Measurements from ENCODE around the gene MYO9B.

MYO9B gene

DNA sequence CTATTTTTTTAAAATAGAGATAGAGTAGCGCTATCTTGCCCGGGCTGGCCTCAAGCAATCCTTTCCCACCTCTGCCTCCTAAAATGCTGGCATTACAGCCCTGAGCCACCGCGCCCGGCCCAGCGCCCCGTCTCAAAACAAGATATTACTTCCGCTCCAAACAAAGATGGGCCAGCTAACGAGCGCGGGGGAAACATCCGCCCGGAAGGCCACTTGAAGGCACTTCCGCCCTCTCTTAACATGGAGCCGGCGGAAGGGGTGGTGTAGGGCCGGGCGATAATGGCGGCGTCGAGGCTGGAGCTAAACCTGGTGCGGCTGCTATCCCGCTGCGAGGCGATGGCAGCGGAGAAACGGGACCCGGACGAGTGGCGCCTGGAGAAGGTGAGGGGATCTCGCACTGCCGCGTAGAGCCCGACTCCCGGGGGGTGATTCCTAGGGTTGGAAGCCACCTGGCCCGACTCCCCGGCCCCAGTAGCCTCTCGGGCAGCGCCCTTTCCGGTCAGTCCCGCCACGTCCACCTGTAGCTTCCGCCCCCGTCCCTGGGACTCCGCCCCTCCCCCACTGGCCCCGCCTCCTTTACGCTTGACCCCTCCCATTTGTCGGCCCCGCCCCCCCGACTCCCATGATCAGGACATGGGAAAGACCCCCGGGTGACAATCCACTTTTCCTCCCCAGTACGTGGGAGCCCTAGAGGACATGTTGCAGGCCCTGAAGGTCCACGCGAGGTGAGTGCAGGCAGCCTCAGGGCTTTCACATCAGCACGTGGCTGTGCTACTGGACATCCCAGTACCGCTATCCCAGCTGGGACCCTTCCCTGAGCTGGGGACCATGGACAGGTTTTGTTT, 139.8 kb downstream of the MYO9B start, which contains the start of gene USE1:
Gene USE1, plus strand, starts transcription at position 231 of the 845 bp plus-strand sequence. Its CDS starts 49 bp downstream, at position 280.
- intact Hi-C loops (cut with DNase I), result no loop called here
- DNase-seq, result peak; percentile 84 to 96 (median 91)

DNA sequence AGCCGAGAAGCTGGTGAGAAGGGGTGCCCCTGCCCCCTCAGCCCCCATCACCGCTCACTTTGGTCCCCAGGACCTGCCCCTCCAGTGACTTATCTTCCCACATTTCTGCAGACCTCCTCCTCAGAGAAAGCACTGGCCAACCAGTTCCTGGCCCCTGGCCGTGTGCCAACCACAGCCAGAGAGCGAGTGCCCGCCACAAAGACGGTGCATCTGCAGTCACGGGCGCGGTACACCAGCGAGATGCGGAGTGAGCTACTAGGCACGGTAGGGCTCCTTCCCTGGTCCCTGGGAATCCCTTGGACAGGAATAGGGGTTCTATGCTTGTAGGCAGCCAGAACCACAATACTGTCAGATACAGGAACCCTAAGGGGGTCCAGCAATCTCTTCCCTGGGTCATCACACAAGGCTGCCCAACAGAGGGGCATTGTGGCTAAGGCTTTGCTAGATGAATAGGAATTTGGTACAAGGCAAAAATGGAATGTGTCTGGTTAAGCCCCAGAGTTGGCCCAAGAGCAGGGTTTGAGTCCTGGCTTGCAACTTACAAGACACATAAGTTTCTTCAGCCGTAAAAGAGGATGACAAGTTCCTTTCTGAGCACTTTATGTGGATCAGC, 140.6 kb downstream of the MYO9B start:
- intact Hi-C loops (cut with DNase I), result no loop called here
- DNase-seq, result no peak

DNA sequence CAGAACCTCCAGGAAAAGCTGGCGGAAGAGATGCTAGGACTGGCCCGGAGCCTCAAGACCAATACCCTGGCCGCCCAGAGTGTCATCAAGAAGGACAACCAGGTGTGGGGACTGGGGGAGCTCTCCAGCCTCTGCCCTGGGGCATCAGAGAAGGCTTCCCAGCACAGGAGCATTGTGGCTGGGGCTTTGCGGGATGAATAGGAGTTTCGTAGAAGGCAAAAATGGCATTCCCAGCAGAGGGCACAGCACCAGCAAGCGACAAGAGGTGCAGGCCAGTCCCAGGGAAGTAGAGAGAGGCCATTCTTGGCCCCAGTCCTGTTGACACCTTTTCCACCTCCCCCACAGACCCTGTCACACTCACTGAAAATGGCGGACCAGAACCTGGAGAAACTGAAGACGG, 143.7 kb downstream of the MYO9B start:
- intact Hi-C loops (cut with DNase I), result no loop called here

DNA sequence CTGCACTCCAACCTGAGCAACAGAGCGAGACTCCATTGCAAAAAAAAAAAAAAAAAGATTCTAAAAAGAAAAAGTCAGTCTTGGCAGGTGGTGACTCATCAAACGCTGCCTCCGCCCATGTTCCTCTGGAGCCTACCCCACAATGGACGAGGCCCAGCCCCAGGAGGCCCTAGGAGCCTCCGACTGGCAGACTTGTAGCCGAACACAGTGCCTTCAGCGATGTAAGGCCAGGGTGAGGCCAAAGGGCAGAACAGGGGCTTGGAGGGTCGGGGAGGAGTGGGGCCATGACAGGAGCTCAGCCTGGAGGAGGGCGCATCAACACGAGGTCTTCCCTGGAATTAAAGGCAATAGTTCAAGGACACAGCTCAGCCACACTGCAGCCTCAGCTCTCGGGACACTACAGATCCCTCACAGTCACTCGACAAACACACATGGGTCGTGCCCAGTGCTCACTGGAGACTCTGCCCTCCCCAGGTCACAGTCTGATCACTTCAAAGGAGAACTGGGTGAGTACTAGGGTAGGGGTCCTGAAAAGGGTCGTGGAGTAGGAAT, 144.7 kb downstream of the MYO9B start:
- peak in 29 of 42 donors; percentile 26 to 85 (median 55) for DNase-seq

More for the DNA sequence above, 143.7 kb downstream of the MYO9B start:
- no peak for DNase-seq

DNA sequence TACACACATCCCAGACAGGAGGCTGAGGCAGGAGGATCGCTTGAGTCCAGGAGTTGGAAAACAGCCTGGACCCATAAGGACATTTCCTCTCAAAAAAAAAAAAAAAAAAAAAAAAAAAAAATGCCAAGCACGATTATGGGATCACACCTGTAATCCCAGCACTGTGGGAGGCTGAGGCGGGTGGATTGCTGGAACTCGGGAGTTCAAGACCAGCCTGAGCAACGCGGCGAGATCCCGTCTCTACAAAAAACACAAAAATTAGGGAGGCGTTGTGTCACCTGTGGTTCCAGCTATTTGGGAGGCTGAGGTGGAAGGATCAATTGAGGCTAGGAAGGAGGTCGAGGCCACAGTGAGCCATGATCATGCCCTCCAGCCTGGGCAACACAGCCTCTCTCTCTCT, 149.5 kb downstream of the MYO9B start:
- intact Hi-C loops (cut with DNase I), result loop anchor here (5.0 kb wide), 1 partner anchor 42 kb away; the partner anchor contains the start of gene BABAM1
- DNase-seq, result no peak

More for the DNA sequence above, 144.7 kb downstream of the MYO9B start:
- intact Hi-C loops (cut with DNase I), result no loop called here

DNA sequence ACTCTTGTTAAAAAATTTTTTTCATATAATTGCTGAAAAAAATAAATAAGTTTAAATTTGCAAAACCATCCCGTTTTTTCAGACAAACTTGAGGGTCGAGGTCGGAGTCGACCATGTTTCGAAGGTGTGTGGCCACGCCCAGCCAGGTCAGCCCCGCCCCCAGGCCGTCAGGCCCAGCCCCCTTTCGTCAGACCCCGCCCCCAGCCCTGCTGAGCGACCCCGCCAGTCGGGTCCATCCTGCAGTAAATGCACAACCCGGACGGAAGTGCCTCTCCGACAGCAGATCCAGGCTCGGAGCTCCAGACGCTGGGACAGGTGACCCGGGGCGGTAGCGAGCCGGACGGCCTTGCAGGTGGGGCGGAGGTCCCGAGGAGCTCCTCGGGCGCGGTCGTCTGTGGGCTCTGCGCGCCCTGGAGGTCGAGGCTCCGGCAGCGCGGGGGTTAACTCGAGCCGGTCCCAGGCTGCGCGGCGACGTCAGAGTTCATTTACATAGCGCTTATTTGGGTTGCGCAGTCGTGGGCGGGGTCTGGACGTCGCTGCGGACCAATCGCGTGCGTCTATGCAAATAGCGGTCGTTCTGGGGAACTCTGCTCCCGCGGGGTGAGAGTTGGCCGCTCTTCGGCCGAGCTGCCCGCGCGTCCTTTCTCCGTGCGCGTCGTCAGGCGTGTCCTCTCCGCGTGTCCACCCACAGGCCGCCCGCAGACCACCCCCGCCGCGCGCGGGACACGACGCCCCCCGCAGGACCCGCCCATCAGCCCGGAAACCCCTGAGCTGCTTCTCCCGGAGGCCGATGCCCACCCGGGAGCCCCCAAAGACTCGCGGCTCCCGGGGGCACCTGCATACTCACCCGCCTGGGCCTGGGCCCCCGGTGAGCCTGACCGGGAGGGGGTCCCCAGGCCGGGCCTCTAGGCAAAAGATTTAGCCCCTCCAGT, 150.7 kb downstream of the MYO9B start, which contains the start of gene OCEL1:
Gene OCEL1, plus strand, starts transcription at position 225 of the 932 bp plus-strand sequence. Its CDS starts 22 bp downstream, at position 247.
- DNase-seq, result peak; percentile 97 to 100 (median 99)
- intact Hi-C loops (cut with DNase I), result loop anchor here (5.0 kb wide), 1 partner anchor 41 kb away; the partner anchor contains the start of gene BABAM1

DNA sequence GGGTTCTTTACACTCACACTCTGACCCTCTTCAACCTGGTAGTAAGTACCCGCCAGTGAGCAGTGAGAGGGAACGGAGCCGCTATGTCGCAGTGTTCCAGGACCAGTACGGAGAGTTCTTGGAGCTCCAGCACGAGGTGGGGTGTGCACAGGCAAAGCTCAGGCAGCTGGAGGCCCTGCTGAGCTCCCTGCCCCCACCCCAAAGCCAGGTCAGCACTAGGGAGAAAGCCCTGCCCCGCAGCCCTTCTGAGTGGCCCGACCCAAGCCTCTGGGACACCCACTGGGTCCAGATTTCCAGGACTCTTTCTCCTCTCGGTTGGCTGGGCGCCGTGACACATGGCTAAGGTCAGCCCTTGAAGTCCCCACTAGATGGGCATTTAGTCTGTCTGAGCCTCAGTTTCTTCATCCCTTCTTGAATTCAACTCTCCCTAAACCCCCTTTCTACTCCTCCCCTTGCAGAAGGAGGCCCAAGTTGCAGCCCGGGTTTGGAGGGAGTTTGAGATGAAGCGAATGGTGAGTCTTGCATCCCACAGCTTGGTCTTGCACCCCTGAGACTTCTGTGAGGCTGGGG, 152.3 kb downstream of the MYO9B start:
- DNase-seq, result no peak
- intact Hi-C loops (cut with DNase I), result loop anchor here (5.0 kb wide), 1 partner anchor 39 kb away; the partner anchor contains the start of gene BABAM1

DNA sequence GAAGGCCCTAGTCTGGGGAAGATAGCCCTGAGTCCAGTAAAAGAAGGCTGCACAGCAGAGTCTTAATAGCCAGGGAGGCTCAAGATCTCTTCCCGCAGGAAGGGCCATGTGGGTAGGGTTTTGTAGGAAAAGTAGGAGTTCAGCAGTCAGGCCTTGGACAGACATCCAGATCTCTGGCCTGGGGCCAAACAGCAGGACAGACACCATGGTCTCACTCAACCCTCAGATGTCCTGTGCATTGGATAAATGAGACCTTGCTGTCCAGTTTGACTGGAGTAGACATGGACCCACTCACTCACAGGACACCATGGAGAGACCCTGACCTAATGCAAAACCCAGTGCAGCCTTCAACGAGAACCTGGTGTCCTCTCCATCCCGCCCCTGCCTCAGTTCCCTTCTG, 154.3 kb downstream of the MYO9B start:
- no peak for DNase-seq
- intact Hi-C loops (cut with DNase I), result loop anchor here (5.0 to 10.0 kb wide), 2 partner anchors 37 to 165 kb away; partner anchors contain the start of gene BABAM1

DNA sequence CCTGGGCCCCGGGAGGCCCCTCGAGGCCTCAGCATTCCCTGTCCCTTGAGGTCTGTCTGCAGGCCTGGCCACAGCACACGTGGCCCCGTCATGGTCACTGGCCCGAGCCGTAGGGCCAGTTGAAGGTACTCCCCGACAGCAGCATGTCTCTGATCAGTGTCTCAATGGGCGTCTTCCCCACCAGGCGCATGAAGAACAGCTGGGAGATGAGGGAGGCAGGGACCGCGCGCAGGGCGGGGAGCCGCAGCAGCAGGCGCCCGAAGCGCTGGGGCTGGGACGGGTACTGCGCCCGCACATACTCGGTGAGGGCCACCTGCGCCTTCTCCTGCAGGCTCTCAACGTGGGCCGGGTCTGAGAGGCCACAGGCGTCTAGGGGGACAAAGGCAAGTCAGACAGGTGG, 156.7 kb downstream of the MYO9B start:
- intact Hi-C loops (cut with DNase I), result loop anchor here (10.0 kb wide), 1 partner anchor 167 kb away; no protein-coding TSS in a partner anchor
- DNase-seq, result no peak

DNA sequence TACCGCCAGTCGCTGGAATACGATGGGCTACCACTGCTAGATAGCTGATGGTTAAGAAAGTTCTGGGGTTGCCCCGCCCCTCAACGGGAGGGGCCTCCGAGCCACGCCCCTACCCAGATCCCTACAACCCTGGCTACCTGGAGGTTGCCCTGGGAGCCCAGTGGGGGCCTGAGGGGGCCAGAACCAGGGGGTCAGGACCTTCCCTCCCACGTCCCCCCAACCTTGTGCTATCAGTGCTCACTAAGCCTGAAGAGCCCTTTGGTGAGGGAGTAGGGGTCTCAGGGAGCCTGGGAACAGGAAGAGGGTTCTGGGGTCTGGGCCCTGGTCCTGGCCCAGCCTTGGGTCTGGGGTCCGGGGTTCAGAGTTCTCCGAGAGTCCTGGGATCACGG, 159.3 kb downstream of the MYO9B start:
- intact Hi-C loops (cut with DNase I), result loop anchor here (10.0 kb wide), 1 partner anchor 170 kb away; no protein-coding TSS in a partner anchor
- DNase-seq, result peak in 36 of 42 donors; percentile 23 to 80 (median 56)

DNA sequence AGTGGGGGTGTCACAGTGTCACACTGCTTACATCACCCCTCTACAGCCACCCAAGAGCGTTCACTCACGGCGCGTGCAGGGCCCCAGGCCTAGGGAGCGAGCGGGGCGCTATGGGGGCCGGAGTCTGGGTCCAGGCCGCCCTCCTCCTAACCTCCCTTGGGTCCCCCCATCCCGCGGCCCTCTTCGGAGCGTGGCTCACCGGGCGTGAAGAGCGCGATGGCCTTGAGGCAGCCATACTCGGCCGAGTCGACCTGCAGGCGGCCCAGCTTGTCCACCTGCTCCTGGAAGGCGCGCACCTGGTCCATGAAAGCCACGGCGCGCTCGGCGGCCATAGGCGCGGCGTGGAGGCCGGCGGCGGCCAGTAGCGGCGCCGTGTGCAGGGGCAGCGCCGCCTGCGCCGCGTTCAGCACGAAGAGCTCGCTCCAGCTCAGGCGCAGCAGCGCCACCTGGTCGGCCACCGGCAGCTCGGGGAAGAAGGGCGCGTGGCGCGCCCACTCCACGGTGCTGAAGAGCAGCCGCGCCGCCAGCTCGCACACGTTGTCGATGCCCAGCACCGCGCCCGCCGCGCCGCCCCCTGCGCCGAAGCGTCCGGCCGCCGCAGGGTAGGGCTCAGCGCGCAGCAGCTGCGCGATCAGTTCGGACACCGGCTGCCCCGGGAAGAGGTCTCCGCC, 159.9 kb downstream of the MYO9B start:
- DNase-seq, result peak in 41 of 42 donors; percentile 62 to 93 (median 82)
- intact Hi-C loops (cut with DNase I), result loop anchor here (10.0 kb wide), 1 partner anchor 171 kb away; no protein-coding TSS in a partner anchor

DNA sequence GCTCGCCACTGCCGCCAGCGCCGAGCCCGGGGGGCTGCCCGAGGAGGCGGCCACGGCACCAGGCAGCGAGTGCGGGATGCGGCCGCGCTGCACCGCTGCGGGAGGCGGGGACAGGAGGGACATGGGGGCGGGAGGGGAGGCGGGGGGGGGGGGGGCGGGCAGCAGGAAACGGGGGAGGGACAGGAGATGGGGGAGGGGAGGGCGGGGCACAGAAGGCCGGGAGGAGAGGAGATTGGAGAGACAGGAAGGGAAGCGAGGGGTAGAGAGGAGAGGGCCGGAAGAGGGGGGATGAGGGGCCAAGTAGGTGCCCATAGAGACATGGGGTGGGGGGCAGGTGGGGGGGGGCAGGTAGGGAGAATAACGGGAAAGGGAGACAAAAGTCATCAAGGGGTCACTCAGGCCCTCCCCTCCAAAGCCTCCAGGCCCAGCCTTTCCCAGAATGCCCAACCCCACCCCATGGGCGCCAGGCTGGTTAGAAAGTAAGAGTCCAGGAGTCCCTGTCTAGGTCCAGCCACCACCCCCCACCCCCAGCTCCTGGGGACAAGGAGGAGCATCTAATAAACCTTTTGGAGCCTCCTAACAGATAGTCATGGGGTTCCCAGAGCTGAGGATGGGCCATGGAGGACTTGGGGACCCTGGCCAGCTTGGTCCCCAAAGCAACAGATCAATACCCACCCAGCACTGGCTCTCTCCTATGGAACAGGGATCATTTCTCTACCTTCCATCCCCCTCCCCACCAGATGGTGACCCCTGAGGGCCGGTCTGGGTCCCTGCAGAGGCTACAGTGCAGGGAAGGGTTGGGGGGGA, 160.6 kb downstream of the MYO9B start:
- DNase-seq, result peak in 1 of 42 donors; percentile 20
- intact Hi-C loops (cut with DNase I), result loop anchor here (10.0 kb wide), 1 partner anchor 171 kb away; no protein-coding TSS in a partner anchor

DNA sequence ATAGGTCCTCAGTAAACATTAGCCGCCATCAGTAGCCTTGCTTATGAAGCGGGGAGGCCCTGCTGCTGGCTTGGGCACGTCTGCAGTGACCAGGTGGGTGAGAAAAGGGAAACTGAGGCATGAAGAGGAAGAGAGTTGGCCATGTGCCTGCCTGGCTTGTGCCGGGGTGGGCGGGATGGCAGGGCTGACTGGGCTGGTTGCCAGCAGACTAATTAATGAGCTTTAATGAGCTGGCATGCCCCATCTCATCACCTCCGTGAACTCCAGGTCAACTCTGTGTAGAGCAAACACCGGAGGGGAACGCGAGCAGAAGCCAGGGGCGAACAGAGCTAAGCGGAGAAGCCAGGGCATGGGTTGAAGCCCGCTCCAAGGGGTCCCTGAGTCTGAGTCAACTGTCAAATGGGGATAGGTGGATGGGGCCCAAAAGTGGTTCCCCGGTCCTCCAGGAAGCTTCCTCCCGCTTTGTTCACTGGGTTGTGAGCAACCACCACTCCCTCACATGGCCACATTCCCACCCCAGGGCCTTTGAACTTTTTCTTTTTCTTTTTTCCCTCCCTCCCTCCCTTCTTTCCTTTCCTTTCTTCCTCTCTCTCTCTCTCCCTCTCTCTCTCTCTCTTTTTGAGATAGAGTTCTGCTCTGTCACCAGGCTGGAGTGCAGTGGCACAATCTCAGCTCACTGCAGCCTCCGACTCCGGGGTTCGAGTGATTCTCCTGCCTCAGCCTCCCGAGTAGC, 161.4 kb downstream of the MYO9B start:
- intact Hi-C loops (cut with DNase I), result loop anchor here (10.0 kb wide), 1 partner anchor 172 kb away; no protein-coding TSS in a partner anchor
- no peak for DNase-seq

DNA sequence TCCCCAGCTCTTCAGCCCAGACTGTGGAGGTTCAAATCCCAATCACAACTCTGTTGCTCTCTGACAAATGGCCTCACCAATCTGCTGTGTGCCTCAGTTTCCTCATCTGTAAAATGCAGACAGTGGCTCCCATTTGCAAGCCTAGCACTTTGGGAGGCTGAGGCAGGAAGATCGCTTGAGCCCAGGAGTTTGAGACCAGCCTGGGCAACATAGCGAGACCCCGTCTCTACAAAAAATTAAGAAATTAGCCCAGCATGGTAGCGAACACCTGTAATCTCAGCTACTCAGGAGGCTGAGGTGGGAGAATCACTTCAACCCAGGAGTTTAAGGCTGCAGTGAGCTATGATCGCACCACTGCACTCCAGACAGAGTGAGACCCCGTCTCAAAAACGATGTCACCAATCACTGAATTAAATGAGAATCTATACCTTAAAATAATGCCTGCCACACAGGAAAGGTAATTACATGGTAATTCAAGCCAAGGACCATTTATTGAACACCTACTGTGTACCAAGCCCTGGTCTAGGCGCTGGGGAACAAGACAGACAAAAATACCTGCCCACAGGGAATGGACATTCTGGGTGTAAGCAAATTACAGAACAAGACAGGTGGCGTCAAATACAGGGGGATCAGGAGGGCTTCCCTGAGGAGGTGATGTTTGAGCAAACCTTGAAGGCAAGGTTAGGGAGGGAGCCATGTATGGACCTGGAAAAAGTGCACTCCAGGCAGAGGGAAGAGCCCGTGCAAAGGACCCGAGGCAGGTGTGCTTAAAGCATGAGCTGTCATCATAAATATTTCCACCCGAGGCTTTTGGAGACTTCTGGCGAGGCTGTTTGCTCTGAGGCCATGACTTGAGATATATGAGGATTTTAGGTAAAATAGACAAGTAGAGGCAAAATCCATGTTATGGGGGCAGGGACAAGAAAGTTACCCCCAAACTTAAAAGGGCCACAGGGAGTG, 162.4 kb downstream of the MYO9B start:
- DNase-seq, result no peak
- intact Hi-C loops (cut with DNase I), result loop anchor here (10.0 kb wide), 1 partner anchor 173 kb away; no protein-coding TSS in a partner anchor

Data from head of caudate nucleus (tissue), 42 donors.